B cell (primary cell): ENCODE results near the gene WAC. TPM values are rescaled to one million over a fixed set of nuclear protein-coding genes. Genes with fewer than 3 reads are reported as not detected.
"Not testable (repeated sequence)": the region's sequence is repeated elsewhere in the genome, so short reads cannot be mapped to it uniquely, and the experiment has no call there.

Experiments
- ATAC-seq: fragments of 200-7000 bp; cut with Tn5 transposase; one replicate; pipeline ENCODE4 v1.10.0; 2021; ENCODE audit warnings: low read depth, mild to moderate bottlenecking, moderate number of reproducible peaks, moderate library complexity
- CTCF ChIA-PET: fragments of 350-600 bp; sonication (Branson Sonifier 250); formaldehyde crosslinking; loops from one replicate; lab custom pipeline; 2021; ENCODE audit warnings: antibody characterized with exemption, inconsistent platforms; lab: Charles Lee
- POLR2A ChIA-PET: fragments of 350-600 bp; sonication (Branson Sonifier 250); formaldehyde crosslinking; loops from one replicate; lab custom pipeline; 2021; ENCODE audit warnings: antibody characterized with exemption; lab: Charles Lee
- DNase-seq: peaks from one replicate; pipeline ENCODE4 v3.0.0; 2013
- H2AFZ ChIP-seq: 2 replicates; pipeline ENCODE4 v1.6.1; 2012; ENCODE audit warnings: mild to moderate bottlenecking, low read depth, low read length; ENCODE audit not compliant: insufficient read depth, poor library complexity, severe bottlenecking
- H3K27ac ChIP-seq, 2 donors: 1 replicate in 1 of 2; 2 replicates in 1 of 2; pipeline ENCODE4 v1.5.1; 2012 to 2013; ENCODE audit warnings: low read length in 2 of 2, mild to moderate bottlenecking in 2 of 2, moderate library complexity in 1 of 2
- H3K27me3 ChIP-seq, 4 experiments: fragments of 200-600 bp in 1 of 4; sonication (generic) in 1 of 4; replicated peaks in 1 of 4; 1 replicate in 2 of 4; 2 replicates in 2 of 4; pipeline versions ENCODE4 v1.6.1 to v1.7.0; 2013 to 2016; ENCODE audit warnings: low read length in 3 of 4, mild to moderate bottlenecking in 2 of 4, mixed read lengths in 1 of 4, moderate library complexity in 1 of 4; ENCODE audit not compliant: insufficient read depth in 4 of 4, control insufficient read depth in 3 of 4; ENCODE audit errors: control extremely low read depth in 1 of 4
- H3K36me3 ChIP-seq, 2 experiments: replicated peaks in 1 of 2; 1 replicate in 1 of 2; 2 replicates in 1 of 2; pipeline versions ENCODE4 v1.6.1 to v1.7.1; 2013; ENCODE audit warnings: low read length in 1 of 2; ENCODE audit not compliant: insufficient read depth in 2 of 2, control insufficient read depth in 1 of 2; ENCODE audit errors: control extremely low read depth in 1 of 2, extremely low read depth in 1 of 2
- H3K4me1 ChIP-seq, 2 donors: fragments of 200-600 bp in 1 of 2; sonication (generic) in 1 of 2; 1 replicate in 1 of 2; 2 replicates in 1 of 2; pipeline versions ENCODE4 v1.5.1 to v1.6.1; 2013 to 2017; ENCODE audit warnings: low read length in 2 of 2; ENCODE audit not compliant: control insufficient read depth in 2 of 2, insufficient read depth in 2 of 2
- H3K4me2 ChIP-seq: replicated peaks from 2 replicates; pipeline ENCODE3; 2012; ENCODE audit warnings: mild to moderate bottlenecking, low read depth, low read length; ENCODE audit not compliant: poor library complexity, severe bottlenecking
- H3K4me3 ChIP-seq, 5 experiments: fragments of 200-600 bp in 1 of 5; sonication (generic) in 1 of 5; 1 replicate in 3 of 5; 2 replicates in 2 of 5; pipeline versions ENCODE4 v1.5.1 to v1.7.0; 2011 to 2016; ENCODE audit warnings: low read length in 4 of 5, mild to moderate bottlenecking in 4 of 5, low read depth in 2 of 5, control low read depth in 1 of 5, moderate library complexity in 1 of 5; ENCODE audit not compliant: insufficient read depth in 1 of 5; ENCODE audit errors: control extremely low read depth in 1 of 5, extremely low read depth in 1 of 5
- H3K79me2 ChIP-seq: fragments of 200-600 bp; sonication (generic); one replicate; pipeline ENCODE4 v1.6.0; 2016; ENCODE audit warnings: low read length; ENCODE audit not compliant: control insufficient read depth, insufficient read depth
- H3K9ac ChIP-seq: fragments of 200-600 bp; sonication (generic); 2 replicates; pipeline ENCODE4 v1.6.1; 2017; ENCODE audit warnings: mild to moderate bottlenecking, low read length, moderate library complexity
- H3K9me3 ChIP-seq, 3 donors: one replicate each; pipeline versions ENCODE4 v1.6.1 to v1.7.1; 2013; ENCODE audit warnings: low read length in 2 of 3; ENCODE audit not compliant: control insufficient read depth in 2 of 3, insufficient read depth in 1 of 3; ENCODE audit errors: control extremely low read depth in 1 of 3
- H4K20me1 ChIP-seq: 2 replicates; pipeline ENCODE4 v1.6.0; 2012; ENCODE audit warnings: mild to moderate bottlenecking, low read length; ENCODE audit not compliant: insufficient read depth, control insufficient read depth, poor library complexity, severe bottlenecking
- H3K27ac Mint-ChIP-seq: one replicate; pipeline ENCODE4 v1.8.0; 2021; ENCODE audit warnings: mixed read lengths
- H3K27me3 Mint-ChIP-seq: one replicate; pipeline ENCODE4 v1.8.0; 2021; ENCODE audit warnings: mixed read lengths
- H3K4me1 Mint-ChIP-seq: one replicate; pipeline ENCODE4 v1.8.0; 2021; ENCODE audit warnings: mixed read lengths
- H3K4me3 Mint-ChIP-seq: one replicate; pipeline ENCODE4 v1.8.0; 2021; ENCODE audit warnings: mixed read lengths
- H3K9me3 Mint-ChIP-seq: one replicate; pipeline ENCODE4 v1.8.0; 2022; ENCODE audit warnings: mixed read lengths; ENCODE audit not compliant: insufficient read depth
- CTCF ChIP-seq: fragments of 200-600 bp; IDR thresholded peaks from one replicate; pipeline ENCODE4 v1.8.0; 2022; ENCODE audit warnings: antibody characterized with exemption, mild to moderate bottlenecking
- EZH2 ChIP-seq: IDR thresholded peaks from 2 replicates; pipeline ENCODE4 v1.6.1; 2012; ENCODE audit warnings: borderline replicate concordance, low read depth, mild to moderate bottlenecking, moderate library complexity, low read length; ENCODE audit not compliant: insufficient read depth, poor library complexity, severe bottlenecking
- WGBS: methylation state at CpG from one replicate; pipeline ENCODE4 v1.1.5; 2013; ENCODE audit warnings: missing lambda C conversion rate; ENCODE audit not compliant: insufficient coverage; 5-methylcytosine and 5-hydroxymethylcytosine counted together
- intact Hi-C: fragments of 100-400 bp; cut with micrococcal nuclease; formaldehyde crosslinking; loops from one replicate; pipeline ENCODE4 v1.10.0; 2022
- polyA plus RNA-seq: library from polyadenylated mRNA; depleted of rRNA; stranded (reverse); fragments of >200 nt; gene quantifications from 2 replicates; pipeline ENCODE4 v1.2.3, GENCODE V29; 2012
- total RNA-seq, 2 donors: library from RNA; stranded (reverse); fragments of 120-200 nt in 1 of 2; gene quantifications; 1 replicate in 1 of 2; 2 replicates in 1 of 2; pipeline versions ENCODE4 v1.2.3 to v1.2.4, GENCODE V29; 2013 to 2022

Gene WAC
- total and polyA plus RNA-seq, 2 donors (not counting 1 experiment from before 2014, with no cell fraction given) = 77.4 to 196 TPM

- no peak overlapping the region for H2AFZ ChIP-seq
- peaks cover 15% of the 10 kb centered on the region for H3K27me3 Mint-ChIP-seq
- DNase-seq (no peak), ATAC-seq (no peak)
- no peaks in the 10 kb centered on the region for H3K36me3 ChIP-seq
- no peak overlapping the region for H3K4me2 ChIP-seq
- H3K27ac Mint-ChIP-seq = no peak overlapping the region
- H3K9me3 ChIP-seq = peaks cover 0 to 4% (median 0%) of the 10 kb centered on the region in 3 donors
- H3K79me2 ChIP-seq = no peaks in the 10 kb centered on the region
- no peaks in the 10 kb centered on the region for H3K4me1 ChIP-seq
- H3K27ac ChIP-seq = no peak overlapping the region
- no peak for TF ChIP-seq EZH2
- no peak for TF ChIP-seq CTCF
- intact Hi-C loops = no loop called here
- H3K9me3 Mint-ChIP-seq = no peaks in the 10 kb centered on the region
- no peak overlapping the region for H3K9ac ChIP-seq
- no peak overlapping the region for H3K4me3 Mint-ChIP-seq
- H4K20me1 ChIP-seq = no peaks in the 10 kb centered on the region
- peaks cover 3% of the 10 kb centered on the region for H3K4me1 Mint-ChIP-seq
- H3K4me3 ChIP-seq = no peak overlapping the region
- ChIA-PET POLR2A (no interaction called here), CTCF (no interaction called here)
- 97% methylated on average over 2 of the region's 3 CpGs for WGBS
- no peaks in the 10 kb centered on the region for H3K27me3 ChIP-seq
These were observed 35.4 kb upstream of the WAC start for GRCh38 chr10:28497313-28498126.

GRCh38 chr10:28500203-28500602 is 32.7 kb upstream of the WAC start:
- intact Hi-C loops, H4K20me1 ChIP-seq, H3K9me3 ChIP-seq, H2AFZ ChIP-seq, CTCF ChIA-PET, H3K4me1 Mint-ChIP-seq, ATAC-seq, H3K9ac ChIP-seq, H3K27ac ChIP-seq, H3K4me1 ChIP-seq, H3K36me3 ChIP-seq, H3K4me3 ChIP-seq, H3K27ac Mint-ChIP-seq, H3K27me3 ChIP-seq, H3K79me2 ChIP-seq, H3K9me3 Mint-ChIP-seq, DNase-seq, POLR2A ChIA-PET, H3K4me2 ChIP-seq, H3K4me3 Mint-ChIP-seq: not testable (repeated sequence)
- peaks cover 11% of the 10 kb centered on the region for H3K27me3 Mint-ChIP-seq
- 100% methylated on average over 1 of the region's 5 CpGs for WGBS
